ENCODE data around the gene FBL. TPM values are rescaled to one million over a fixed set of nuclear protein-coding genes. Genes with fewer than 3 reads are reported as not detected.
"Not testable (repeated sequence)": the region's sequence is repeated elsewhere in the genome, so short reads cannot be mapped to it uniquely, and the experiment has no call there.

FBL gene
- total RNA-seq, 1 experiment from 2014 or later, result 527 TPM

DNA sequence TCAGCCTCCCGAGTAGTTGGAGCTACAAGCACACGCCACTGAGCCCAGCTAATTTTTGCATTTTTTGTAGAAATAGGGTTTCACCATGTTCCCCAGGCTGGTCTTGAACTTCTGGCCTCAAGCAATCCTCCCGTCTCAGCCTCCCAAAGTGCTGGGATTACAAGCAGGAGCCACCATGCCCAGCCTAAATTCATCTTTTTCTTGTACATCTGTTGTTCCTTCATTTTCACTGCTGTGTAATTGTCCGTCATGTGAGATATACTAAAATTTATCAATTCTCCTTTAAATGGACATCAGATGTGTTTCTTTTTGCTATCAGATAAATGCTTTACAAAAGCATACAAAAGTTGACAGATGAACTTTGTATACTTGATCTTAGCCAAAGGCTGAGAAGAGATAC lies 35.1 kb downstream of the FBL start:
- DNase-seq (ENCODE audit: low spot score), result no peak
- in situ Hi-C loops (cut with HindIII; ENCODE audit: low sequenced_read_pairs), result no loop called here

DNA sequence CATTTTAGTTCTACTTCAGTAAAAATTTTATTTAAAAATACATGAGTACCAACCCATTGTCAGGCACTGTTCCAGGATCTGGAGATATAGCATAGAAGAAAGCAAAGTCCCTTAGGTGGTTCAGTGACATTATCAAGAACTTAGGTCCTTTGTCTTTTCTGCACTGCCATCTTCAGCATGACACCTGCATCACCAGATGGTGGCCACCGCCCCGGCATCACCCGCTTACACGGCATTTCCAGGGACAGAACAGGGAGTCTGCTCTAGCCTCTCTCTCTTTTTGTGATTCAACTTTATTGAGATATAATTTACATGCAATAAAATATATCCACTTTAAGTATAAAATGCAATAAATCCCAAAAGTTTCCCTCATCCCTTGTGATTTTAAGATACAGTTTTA lies 35.8 kb downstream of the FBL start:
- no peak for DNase-seq (ENCODE audit: low spot score)
- in situ Hi-C loops (cut with HindIII; ENCODE audit: low sequenced_read_pairs), result no loop called here

DNA sequence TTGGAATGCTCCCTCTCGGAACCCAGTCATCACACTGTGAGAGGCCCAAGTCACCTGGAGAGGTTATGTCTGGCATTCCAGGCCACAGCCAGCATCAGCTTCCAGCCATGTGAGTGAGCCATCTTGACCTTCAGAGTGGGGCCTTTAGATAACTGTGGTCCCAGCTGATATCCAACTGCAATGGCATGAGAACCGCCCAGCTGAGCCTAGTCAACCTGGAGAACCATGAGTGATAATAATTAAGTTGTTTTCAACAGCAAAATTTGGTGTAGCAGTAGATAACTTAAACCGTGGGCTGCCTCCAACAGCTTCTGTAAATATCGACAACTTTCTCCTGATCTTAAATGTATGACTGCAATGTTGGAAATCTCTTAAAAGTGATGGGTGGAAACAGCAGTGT lies 36.8 kb downstream of the FBL start:
- no peak for DNase-seq (ENCODE audit: low spot score)
- in situ Hi-C loops (cut with HindIII; ENCODE audit: low sequenced_read_pairs), result no loop called here

DNA sequence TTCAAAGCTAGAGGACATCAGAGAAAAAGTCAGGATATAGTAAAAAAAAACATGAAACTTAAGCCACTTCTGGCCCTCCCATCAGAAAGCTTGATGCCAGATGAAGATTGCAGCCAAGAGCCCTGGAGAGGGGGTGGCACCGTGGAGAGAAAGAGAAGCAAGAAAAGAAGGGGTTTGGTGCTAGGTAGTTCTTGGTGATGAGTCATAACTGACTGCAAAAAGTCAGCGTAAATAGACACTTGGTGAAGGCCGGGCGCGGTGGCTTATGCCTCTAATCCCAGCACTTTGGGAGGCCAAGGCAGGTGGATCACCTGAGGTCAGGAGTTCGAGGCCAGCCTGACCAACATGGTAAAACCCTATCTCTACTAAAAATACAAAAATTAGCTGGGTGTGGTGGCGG lies 37.5 kb downstream of the FBL start:
- in situ Hi-C loops (cut with HindIII; ENCODE audit: low sequenced_read_pairs); DNase-seq (ENCODE audit: low spot score): not testable (repeated sequence)

DNA sequence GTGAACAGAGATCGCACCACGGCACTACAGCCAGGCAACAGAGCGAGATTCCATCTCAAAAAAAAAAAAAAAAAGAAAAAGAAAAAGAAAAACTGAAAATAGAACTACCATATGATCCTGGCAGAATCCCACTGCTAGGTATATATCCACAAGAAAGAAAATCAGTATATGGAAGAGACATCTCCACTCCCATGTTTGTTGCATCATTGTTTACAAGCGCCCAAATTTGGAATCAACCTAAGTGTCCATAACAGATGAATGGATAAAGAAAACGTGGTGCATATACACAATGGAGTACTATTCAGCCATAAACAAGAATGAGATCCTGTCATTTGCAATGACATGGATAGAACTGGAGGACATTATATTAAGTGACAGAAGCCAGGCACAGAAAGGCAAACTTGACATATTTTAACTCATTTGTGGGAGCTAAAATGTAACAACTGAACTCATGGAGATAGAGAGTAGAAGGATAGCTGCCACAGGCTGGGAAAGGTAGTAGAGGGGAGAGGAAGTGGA lies 38.3 kb downstream of the FBL start:
- in situ Hi-C loops (cut with HindIII; ENCODE audit: low sequenced_read_pairs), result no loop called here
- no peak for DNase-seq (ENCODE audit: low spot score)

DNA sequence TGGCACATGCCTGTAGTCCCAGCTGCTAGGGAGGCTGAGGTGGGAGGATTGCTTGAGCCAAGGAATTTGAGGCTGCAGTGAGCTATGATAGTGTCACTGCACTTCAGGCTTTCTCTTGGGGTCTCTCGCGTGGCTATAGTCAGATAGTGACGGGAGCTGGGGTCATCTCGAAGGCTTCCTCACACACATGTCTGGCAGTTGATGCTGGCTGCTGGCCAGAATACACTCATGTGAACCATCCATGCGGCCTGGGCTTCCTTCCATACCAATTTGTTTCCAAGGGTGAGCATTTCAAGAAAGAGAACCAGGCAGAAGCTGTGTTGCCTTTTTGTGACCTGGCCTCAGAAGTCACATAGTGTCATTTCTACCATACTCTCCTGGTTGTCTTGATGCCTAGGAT lies 41.1 kb downstream of the FBL start:
- no peak for DNase-seq (ENCODE audit: low spot score)
- in situ Hi-C loops (cut with HindIII; ENCODE audit: low sequenced_read_pairs), result no loop called here

DNA sequence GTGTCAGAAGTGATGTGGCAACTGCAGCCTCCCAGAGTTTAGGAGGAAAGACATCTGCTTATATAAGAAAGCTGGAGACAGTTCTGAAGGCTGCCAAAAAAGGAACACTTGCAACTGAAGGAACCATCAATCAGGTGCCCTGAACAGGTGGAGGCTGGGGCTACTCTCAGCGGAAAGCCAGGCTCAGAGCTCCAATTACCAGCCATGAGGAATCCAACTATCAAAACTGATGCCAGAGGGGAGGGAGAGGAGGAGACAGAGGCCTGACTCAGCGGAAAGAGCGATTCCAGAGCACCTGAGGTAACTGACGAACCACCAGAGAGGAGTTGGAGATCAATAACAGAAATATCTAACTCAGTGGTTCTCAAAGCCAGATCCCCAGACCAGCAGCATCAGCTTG lies 43.2 kb downstream of the FBL start:
- DNase-seq (ENCODE audit: low spot score), result no peak
- in situ Hi-C loops (cut with HindIII; ENCODE audit: low sequenced_read_pairs), result no loop called here

DNA sequence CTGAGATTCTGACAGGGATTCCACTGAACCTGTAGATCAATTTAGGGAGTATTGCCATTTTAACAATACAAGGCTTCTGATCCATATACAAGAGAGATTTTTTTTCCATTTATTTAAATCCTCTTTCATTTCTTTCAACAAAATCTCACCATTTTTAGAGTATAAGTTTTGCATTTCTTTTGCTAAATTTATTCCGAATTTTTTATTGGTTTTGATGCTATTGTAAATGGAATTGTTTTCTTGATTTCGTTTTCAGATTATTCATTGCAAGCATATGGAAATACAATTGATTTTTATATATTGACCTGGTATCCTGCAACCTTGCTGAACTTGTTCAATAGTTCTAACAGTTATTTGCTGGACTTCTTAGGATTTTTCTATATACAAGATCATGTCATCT lies 49.1 kb downstream of the FBL start:
- DNase-seq (ENCODE audit: low spot score), result no peak
- in situ Hi-C loops (cut with HindIII; ENCODE audit: low sequenced_read_pairs), result no loop called here

DNA sequence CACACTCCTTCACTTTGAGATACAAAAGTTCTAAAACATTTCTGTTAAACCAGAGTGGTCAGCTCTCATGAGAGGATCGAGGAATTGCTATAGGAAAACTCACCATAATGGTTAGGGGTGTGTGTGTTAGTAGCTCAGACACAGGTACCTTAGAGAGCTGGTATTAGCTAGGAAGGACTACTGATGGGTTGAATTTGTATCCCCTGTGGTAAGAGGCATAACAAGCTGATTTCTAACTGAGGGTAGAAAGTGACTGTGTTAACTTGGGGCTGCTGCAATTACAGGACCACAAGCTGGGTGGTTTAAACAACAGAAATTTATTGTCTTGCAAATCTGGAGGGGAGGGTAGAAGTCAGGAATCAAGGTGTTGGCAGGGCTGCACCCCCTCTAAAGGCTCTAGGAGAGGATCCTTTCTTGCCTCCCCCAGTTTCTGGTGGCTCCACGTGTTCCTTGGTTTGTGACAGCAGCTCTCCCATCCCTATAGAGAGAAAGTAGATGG lies 50.1 kb downstream of the FBL start:
- in situ Hi-C loops (cut with HindIII; ENCODE audit: low sequenced_read_pairs), result no loop called here
- no peak for DNase-seq (ENCODE audit: low spot score)

DNA sequence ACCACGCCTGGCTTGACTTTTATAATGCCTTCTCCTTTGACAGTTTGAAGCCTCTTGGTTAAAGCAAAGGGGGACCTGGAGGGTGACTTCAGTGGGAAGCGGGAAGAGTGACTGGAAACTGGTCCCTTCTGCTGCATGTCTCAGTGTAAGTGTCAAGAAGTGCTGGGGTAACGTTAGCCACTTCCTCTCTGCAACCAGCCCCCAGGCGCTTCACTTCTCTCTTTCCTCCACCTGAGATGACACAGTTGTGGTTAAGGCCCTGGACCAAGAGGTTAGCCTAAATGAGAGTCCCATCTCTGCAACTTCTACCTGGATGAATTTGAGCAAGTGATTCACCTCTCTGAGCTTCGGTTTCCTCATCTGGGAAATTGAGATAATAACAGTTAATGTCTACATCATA lies 51.2 kb downstream of the FBL start:
- no peak for DNase-seq (ENCODE audit: low spot score)
- in situ Hi-C loops (cut with HindIII; ENCODE audit: low sequenced_read_pairs), result no loop called here

DNA sequence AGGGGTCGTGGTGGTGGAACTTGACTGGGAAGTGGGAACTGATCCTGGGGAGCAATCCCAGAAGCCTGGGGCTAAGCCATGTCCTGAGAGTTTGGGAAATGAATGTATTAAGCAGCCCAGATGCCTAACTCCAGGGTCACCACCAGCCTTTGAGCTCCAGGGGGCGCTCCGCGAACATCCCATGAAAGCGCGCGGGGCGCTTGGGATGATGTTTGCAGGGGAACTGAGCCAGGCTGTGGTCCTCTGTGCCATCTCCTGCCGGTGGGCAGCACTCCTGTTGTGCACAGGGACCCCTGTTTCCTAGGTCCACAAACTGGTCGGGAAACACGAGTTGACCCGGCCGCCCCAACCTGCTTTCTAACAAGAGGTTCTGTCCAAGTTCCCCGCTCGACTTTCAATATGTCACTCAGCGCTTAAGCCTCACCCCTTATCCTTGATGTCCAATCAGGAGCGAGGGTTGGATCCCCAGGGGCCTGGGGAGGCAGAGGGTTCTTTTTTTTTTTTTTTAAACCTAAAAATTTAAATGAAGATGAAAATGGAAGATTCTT lies 53.1 kb downstream of the FBL start:
- in situ Hi-C loops (cut with HindIII; ENCODE audit: low sequenced_read_pairs), result no loop called here
- DNase-seq (ENCODE audit: low spot score), result peak; percentile 45

DNA sequence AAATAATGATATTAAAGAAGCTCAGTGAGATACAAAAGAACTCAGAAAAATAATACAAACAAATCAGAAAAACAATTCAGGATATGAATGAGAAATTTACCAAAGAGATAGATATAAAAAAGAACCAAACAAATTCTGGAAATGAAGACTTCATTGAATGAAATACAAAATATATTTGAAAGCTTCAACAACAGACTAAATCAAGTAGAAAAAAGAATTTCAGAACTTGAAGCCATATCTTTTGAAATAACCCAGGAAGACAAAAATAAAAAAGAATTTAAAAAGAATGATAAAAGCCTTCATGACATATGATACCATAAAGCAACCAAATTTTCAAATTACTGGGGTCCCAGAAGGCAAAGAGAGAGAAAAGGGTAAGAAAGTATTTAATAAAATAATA lies 57.9 kb downstream of the FBL start:
- in situ Hi-C loops (cut with HindIII; ENCODE audit: low sequenced_read_pairs), result loop anchor here (10.0 kb wide), 1 partner anchor 157 kb away; no protein-coding TSS in a partner anchor

More for the DNA sequence above, 57.9 kb downstream of the FBL start:
- DNase-seq (ENCODE audit: low spot score), result no peak

Other genes starting within 250 kb of the FBL start
- not detected in 2 replicates for gene LGALS13, start 243.9 kb downstream of the FBL start, total RNA-seq (2014; rRNA removed; shearing (Covaris generic))
- gene LGALS16, start 190.5 kb downstream of the FBL start, total RNA-seq (2014; rRNA removed; shearing (Covaris generic)), result not detected in 2 replicates
- not detected in 2 replicates for gene LGALS14, start 141.9 kb downstream of the FBL start, total RNA-seq (2014; rRNA removed; shearing (Covaris generic))
- not detected in 2 replicates for gene CLC, start 108.3 kb downstream of the FBL start, total RNA-seq (2014; rRNA removed; shearing (Covaris generic))
- gene LEUTX, start 67.5 kb downstream of the FBL start, total RNA-seq (2014; rRNA removed; shearing (Covaris generic)), result 0.74 TPM in 1 of 2 replicates, not detected in the other
- 11.8 and 12.9 TPM in 2 replicates for gene DYRK1B, start 12.2 kb downstream of the FBL start, total RNA-seq (2014; rRNA removed; shearing (Covaris generic))
- 0.55 and 0.61 TPM in 2 replicates for gene FCGBP, start 88.3 kb upstream of the FBL start, total RNA-seq (2014; rRNA removed; shearing (Covaris generic))
- gene PSMC4, start 124.8 kb upstream of the FBL start, total RNA-seq (2014; rRNA removed; shearing (Covaris generic)), result 273 and 325 TPM in 2 replicates
- 3.0 and 3.4 TPM in 2 replicates for gene ZNF546, start 150.7 kb upstream of the FBL start, total RNA-seq (2014; rRNA removed; shearing (Covaris generic))
- gene ZNF780B, start 209.9 kb upstream of the FBL start, total RNA-seq (2014; rRNA removed; shearing (Covaris generic)), result 9.5 and 12.8 TPM in 2 replicates
- 9.7 and 10.2 TPM in 2 replicates for gene ZNF780A, start 244.6 kb upstream of the FBL start, total RNA-seq (2014; rRNA removed; shearing (Covaris generic))